Measurements from ENCODE around the gene EYA2.

GRCh38 chr20:47181056-47181862, 286.6 kb downstream of the EYA2 start:
- TF ChIP-seq ARNTL (CRISPR knock-in tag; IDR thresholded peaks at IDR 0.05; ENCODE audit: borderline replicate concordance, low read depth) (no peak), PPARA (CRISPR knock-in tag; IDR thresholded peaks at IDR 0.05; ENCODE audit: borderline replicate concordance) (no peak), CSDC2 (CRISPR knock-in tag; IDR thresholded peaks at IDR 0.05) (no peak), CSRNP3 (CRISPR knock-in tag; IDR thresholded peaks at IDR 0.05) (no peak)

All from SK-N-SH treated with all-trans-retinoic acid at 6 μM for 48 hours (cell line).